ENCODE data around the gene AMH.
A peak's percentile ranks its signal among the peaks of the same experiment; 100 is the strongest.

The AMH gene

GRCh38 chr19:2235381-2236063 lies 13.6 kb upstream of the AMH start:
- no peak for DNase-seq (ENCODE audit: low read depth)

- DNase-seq (ENCODE audit: low read depth): no peak
Measured at GRCh38 chr19:2236064-2236313, 13.1 kb upstream of the AMH start.

GRCh38 chr19:2236314-2237050 lies 12.6 kb upstream of the AMH start, which contains the start of the genes PLEKHJ1 and SF3A2:
PLEKHJ1 (minus strand) TSS chr19:2236329; CDS start chr19:2236248, 81 bp downstream.
SF3A2 (plus strand) TSS chr19:2236824; CDS start chr19:2243419, 6,595 bp downstream.
- peak; percentile 96 for DNase-seq (ENCODE audit: low read depth)

GRCh38 chr19:2237051-2237868 lies 11.9 kb upstream of the AMH start:
- no peak for DNase-seq (ENCODE audit: low read depth)

- no peak for DNase-seq (ENCODE audit: low read depth)
Measured at GRCh38 chr19:2237869-2238153, 11.3 kb upstream of the AMH start.

- DNase-seq (ENCODE audit: low read depth): no peak
Measured at GRCh38 chr19:2239173-2239572, 9.9 kb upstream of the AMH start.

GRCh38 chr19:2239771-2240770 lies 9.1 kb upstream of the AMH start:
- DNase-seq (ENCODE audit: low read depth): no peak

- no peak for DNase-seq (ENCODE audit: low read depth)
Measured at GRCh38 chr19:2240881-2241760, 8.0 kb upstream of the AMH start.

- no peak for DNase-seq (ENCODE audit: low read depth)
Measured at GRCh38 chr19:2242092-2242537, 7.0 kb upstream of the AMH start.

GRCh38 chr19:2242816-2243215 lies 6.3 kb upstream of the AMH start:
- DNase-seq (ENCODE audit: low read depth): no peak

- no peak for DNase-seq (ENCODE audit: low read depth)
Measured at GRCh38 chr19:2243274-2244124, 5.6 kb upstream of the AMH start.

- DNase-seq (ENCODE audit: low read depth): no peak
Measured at GRCh38 chr19:2244125-2244411, 5.1 kb upstream of the AMH start.

- DNase-seq (ENCODE audit: low read depth): no peak
Measured at GRCh38 chr19:2244486-2244885, 4.6 kb upstream of the AMH start.

- DNase-seq (ENCODE audit: low read depth): no peak
Measured at GRCh38 chr19:2245273-2245672, 3.9 kb upstream of the AMH start.

GRCh38 chr19:2246014-2246620 lies 3.0 kb upstream of the AMH start:
- DNase-seq (ENCODE audit: low read depth): no peak

GRCh38 chr19:2246801-2247361 lies 2.2 kb upstream of the AMH start:
- no peak for DNase-seq (ENCODE audit: low read depth)

- no peak for DNase-seq (ENCODE audit: low read depth)
Measured at GRCh38 chr19:2247433-2248101, 1.6 kb upstream of the AMH start.

GRCh38 chr19:2248136-2249009 lies 750 bp upstream of the AMH start:
- DNase-seq (ENCODE audit: low read depth): no peak

Measured in activated T-helper 9 cell treated with anti-CD3 and anti-CD28 coated beads, Interleukin-2, amount 50 U/mL, for 16 hours (primary cell).